Left ventricle myocardium inferior (tissue), 1 donor: ENCODE data around the gene CSTF2. TPM values are rescaled to one million over a fixed set of nuclear protein-coding genes. Genes with fewer than 3 reads are reported as not detected.
"Not testable (repeated sequence)": the region's sequence is repeated elsewhere in the genome, so short reads cannot be mapped to it uniquely, and the experiment has no call there.

ENCODE experiments used
- DNase-seq: peaks from one replicate; pipeline ENCODE4 v3.0.0-alpha.2; 2020
- H3K27ac ChIP-seq: fragments of 200-600 bp; replicated peaks from 2 replicates; pipeline ENCODE4 v1.8.0; 2021
- H3K27me3 ChIP-seq: fragments of 200-600 bp; 2 replicates; pipeline ENCODE4 v1.8.0; 2021; ENCODE audit warnings: low read depth
- H3K36me3 ChIP-seq: fragments of 200-600 bp; 2 replicates; pipeline ENCODE4 v1.8.0; 2021
- H3K4me1 ChIP-seq: fragments of 200-600 bp; 2 replicates; pipeline ENCODE4 v1.8.0; 2021
- H3K4me3 ChIP-seq: fragments of 200-600 bp; 2 replicates; pipeline ENCODE4 v1.8.0; 2021; ENCODE audit warnings: mild to moderate bottlenecking, moderate library complexity
- H3K9me3 ChIP-seq: fragments of 200-600 bp; replicated peaks from 2 replicates; pipeline ENCODE4 v1.8.0; 2021
- CTCF ChIP-seq: fragments of 200-600 bp; IDR thresholded peaks from 2 replicates; pipeline ENCODE4 v1.8.0; 2021; ENCODE audit warnings: antibody characterized with exemption, mild to moderate bottlenecking, borderline replicate concordance
- intact Hi-C: fragments of 100-400 bp; cut with micrococcal nuclease; formaldehyde crosslinking; loops from one replicate; pipeline ENCODE4 v1.11.0; 2022
- long read RNA-seq: library from polyadenylated mRNA; unstranded; transcript quantifications from one replicate; pipeline ENCODE4 v2.0.0, GENCODE V29; 2021
- total RNA-seq: library from RNA; stranded (reverse); fragmentation: NEBNext Ultra II Directional; extraction: Animal tissue kit (Norgen Biotek cat#: 25700); gene quantifications from one replicate; pipeline ENCODE4 v1.2.1, GENCODE V29; 2021
- donor health status: DM: no; HTN: yes; CAD: no; lungs with severe emphysema.

Gene CSTF2, protein sequence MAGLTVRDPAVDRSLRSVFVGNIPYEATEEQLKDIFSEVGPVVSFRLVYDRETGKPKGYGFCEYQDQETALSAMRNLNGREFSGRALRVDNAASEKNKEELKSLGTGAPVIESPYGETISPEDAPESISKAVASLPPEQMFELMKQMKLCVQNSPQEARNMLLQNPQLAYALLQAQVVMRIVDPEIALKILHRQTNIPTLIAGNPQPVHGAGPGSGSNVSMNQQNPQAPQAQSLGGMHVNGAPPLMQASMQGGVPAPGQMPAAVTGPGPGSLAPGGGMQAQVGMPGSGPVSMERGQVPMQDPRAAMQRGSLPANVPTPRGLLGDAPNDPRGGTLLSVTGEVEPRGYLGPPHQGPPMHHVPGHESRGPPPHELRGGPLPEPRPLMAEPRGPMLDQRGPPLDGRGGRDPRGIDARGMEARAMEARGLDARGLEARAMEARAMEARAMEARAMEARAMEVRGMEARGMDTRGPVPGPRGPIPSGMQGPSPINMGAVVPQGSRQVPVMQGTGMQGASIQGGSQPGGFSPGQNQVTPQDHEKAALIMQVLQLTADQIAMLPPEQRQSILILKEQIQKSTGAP
- total RNA-seq: 6.8 TPM
- long read RNA-seq, transcript CSTF2-201 (14 exons, 1,958 nt): major isoform, 12 of 18 reads
- long read RNA-seq, partial matches to known transcripts: 1 of 18 reads
- long read RNA-seq, other reads (novel, unspliced or antisense): 4 of 18 reads

DNA sequence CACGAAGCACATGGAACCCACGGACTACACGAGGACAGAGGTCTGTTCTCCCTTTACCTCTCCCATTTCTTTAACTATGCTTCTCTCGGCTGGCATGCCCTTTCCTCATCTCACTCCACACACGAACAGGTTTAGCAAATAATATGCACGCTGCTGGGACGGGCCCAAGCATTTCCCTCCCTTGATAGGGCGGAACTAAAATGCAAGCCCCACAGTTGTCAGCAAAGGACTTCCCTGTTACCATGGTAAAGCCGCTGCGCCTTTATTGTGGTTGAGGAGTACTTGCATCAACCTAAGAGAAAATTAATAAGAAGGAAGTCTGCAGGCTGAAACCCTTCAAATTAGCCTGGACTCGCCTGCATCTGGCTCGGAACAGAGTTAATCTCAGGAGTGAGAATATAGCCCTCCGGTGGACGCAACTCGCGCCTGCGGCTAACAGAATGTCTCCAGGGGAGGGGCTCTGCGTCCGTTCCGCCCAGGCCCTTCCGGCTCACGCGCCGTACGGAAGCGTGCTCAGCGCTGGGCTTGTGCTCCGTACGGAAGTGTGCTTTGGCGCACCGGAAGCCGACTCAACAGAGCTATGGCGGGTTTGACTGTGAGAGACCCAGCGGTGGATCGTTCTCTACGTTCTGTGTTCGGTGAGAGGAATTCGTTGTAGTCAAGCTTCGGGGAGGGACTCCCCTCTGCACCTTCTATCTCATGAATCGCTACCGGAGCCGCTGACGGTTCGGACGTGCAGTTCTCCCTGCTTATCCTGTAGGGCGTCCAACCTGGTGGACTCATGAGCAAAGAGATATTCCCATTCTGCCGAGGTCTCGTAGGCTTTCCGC lies at the start of gene CSTF2:
CSTF2 (plus strand) TSS at position 555 of the 830 bp plus-strand sequence; CDS start at position 581, 26 bp downstream.
- DNase-seq: peak; percentile 79
- Histone ChIP-seq H3K27ac (peak within 1 kb of the TSS; percentile 72), H3K9me3 (no peaks in the 10 kb centered on the region), H3K27me3 (no peaks in the 10 kb centered on the region), H3K36me3 (peaks cover 21% of the 10 kb centered on the region), H3K4me3 (peak within 1 kb of the TSS; percentile 77), H3K4me1 (peaks cover 10% of the 10 kb centered on the region)
- intact Hi-C loops: no loop called here
- peak; percentile 38 for TF ChIP-seq CTCF

DNA sequence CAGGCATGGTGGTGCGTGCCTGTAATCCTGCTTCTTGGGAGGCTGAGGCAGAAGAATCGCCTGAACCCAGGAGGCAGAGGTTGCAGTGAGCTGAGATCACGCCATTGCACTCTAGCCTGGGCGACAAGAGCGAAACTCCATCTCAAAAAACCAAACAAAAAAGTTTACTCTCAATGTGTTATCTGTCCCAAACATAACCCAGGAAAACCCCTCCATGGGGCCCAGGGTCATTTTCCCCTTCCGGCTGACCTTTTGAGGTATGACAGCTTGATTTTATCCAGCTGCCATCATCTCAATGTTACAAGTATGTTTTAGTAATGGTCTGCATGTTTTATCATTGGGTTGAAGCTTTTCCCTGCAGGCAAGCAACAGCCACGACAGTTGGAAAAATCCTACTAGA lies 23.8 kb upstream of the CSTF2 start:
- H3K4me3 ChIP-seq, intact Hi-C loops, H3K9me3 ChIP-seq, H3K4me1 ChIP-seq, H3K27ac ChIP-seq, H3K36me3 ChIP-seq, H3K27me3 ChIP-seq, DNase-seq: not testable (repeated sequence)

DNA sequence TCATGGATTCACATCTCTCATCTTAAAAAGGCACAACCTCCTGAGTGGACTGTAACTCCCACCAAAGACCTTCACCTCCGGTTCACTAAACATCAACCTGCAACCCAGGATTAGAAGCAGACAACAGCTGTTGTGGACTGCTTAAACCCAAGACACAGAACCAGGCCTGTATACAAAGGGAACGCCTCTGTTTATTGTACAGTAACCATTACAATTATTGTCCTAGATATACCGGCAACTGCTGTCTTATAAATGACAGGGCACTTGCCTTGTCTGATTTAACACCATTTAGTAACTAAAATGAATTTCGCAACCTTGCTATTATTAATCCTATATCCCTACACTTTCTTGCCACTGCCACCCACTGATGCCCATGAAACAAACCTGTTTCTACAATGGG lies 22.8 kb upstream of the CSTF2 start:
- Histone ChIP-seq H3K27me3 (no peaks in the 10 kb centered on the region), H3K27ac (no peak overlapping the region), H3K9me3 (no peaks in the 10 kb centered on the region), H3K4me1 (no peaks in the 10 kb centered on the region), H3K36me3 (no peaks in the 10 kb centered on the region), H3K4me3 (no peak overlapping the region)
- no peak for TF ChIP-seq CTCF
- intact Hi-C loops: no loop called here
- no peak for DNase-seq

GRCh38 chrX:100798484-100799214 lies 21.5 kb upstream of the CSTF2 start:
- intact Hi-C loops: no loop called here
- H3K4me1 ChIP-seq: no peaks in the 10 kb centered on the region
- H3K27me3 ChIP-seq: no peaks in the 10 kb centered on the region
- no peak for TF ChIP-seq CTCF
- H3K36me3 ChIP-seq: no peaks in the 10 kb centered on the region
- no peak overlapping the region for H3K4me3 ChIP-seq
- H3K27ac ChIP-seq: no peak overlapping the region
- no peaks in the 10 kb centered on the region for H3K9me3 ChIP-seq
- DNase-seq: no peak

DNA sequence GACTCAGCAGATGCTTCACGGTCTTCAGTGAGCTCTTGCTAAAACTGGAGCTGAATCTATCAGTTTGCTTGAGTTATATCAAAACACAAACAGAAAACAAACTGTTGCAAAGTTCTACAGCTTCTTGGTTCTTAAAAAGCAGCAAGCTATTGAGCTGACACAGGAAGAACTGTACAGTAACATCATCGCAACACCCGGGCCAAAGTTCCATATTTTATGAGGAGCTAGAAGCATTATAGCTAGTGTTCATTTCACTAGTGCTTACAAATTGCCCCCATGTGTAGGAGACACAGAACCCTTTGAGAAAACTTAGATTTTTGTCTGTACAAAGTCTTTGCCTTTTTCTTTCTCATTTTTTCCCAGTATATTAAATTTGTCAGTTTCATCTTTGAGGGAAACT lies 17.3 kb upstream of the CSTF2 start:
- TF ChIP-seq CTCF: no peak
- no peaks in the 10 kb centered on the region for H3K27me3 ChIP-seq
- DNase-seq: no peak
- H3K27ac ChIP-seq: no peak overlapping the region
- H3K4me1 ChIP-seq: no peaks in the 10 kb centered on the region
- H3K9me3 ChIP-seq: peaks cover 11% of the 10 kb centered on the region
- no peaks in the 10 kb centered on the region for H3K36me3 ChIP-seq
- intact Hi-C loops: no loop called here
- H3K4me3 ChIP-seq: no peak overlapping the region
